ENCODE measurements around the gene TRIM72.

GRCh38 chr16:31216422-31217135 lies 2.7 kb downstream of the TRIM72 start, which contains the start of gene PYDC1:
- TF ChIP-seq, protein P1, sequence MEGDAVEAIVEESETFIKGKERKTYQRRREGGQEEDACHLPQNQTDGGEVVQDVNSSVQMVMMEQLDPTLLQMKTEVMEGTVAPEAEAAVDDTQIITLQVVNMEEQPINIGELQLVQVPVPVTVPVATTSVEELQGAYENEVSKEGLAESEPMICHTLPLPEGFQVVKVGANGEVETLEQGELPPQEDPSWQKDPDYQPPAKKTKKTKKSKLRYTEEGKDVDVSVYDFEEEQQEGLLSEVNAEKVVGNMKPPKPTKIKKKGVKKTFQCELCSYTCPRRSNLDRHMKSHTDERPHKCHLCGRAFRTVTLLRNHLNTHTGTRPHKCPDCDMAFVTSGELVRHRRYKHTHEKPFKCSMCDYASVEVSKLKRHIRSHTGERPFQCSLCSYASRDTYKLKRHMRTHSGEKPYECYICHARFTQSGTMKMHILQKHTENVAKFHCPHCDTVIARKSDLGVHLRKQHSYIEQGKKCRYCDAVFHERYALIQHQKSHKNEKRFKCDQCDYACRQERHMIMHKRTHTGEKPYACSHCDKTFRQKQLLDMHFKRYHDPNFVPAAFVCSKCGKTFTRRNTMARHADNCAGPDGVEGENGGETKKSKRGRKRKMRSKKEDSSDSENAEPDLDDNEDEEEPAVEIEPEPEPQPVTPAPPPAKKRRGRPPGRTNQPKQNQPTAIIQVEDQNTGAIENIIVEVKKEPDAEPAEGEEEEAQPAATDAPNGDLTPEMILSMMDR (IDR thresholded peaks at IDR 0.05): no peak
- TF ChIP-seq EP300 (IDR thresholded peaks at IDR 0.05) (no peak), POLR2A (IDR thresholded peaks at IDR 0.05) (no peak)
